SH-SY5Y (cell line): Measurements from ENCODE around the gene TRPM3.

Source experiments
- GATA2 ChIP-seq: IDR thresholded peaks from 2 replicates; pipeline ENCODE4 v1.6.1; 2011; ENCODE audit warnings: mild to moderate bottlenecking, low read depth, low read length
- GATA3 ChIP-seq: IDR thresholded peaks from 2 replicates; pipeline ENCODE4 v1.6.1; 2011; ENCODE audit warnings: low read depth, mild to moderate bottlenecking, low read length, moderate library complexity

TRPM3 gene

GRCh38 chr9:70630971-70631370 is 490.4 kb downstream of the TRPM3 start:
- TF ChIP-seq GATA3, result no peak
- no peak for TF ChIP-seq GATA2

- TF ChIP-seq GATA3, result no peak
- no peak for TF ChIP-seq GATA2
Observed at GRCh38 chr9:70625078-70625477, 496.3 kb downstream of the TRPM3 start.

DNA sequence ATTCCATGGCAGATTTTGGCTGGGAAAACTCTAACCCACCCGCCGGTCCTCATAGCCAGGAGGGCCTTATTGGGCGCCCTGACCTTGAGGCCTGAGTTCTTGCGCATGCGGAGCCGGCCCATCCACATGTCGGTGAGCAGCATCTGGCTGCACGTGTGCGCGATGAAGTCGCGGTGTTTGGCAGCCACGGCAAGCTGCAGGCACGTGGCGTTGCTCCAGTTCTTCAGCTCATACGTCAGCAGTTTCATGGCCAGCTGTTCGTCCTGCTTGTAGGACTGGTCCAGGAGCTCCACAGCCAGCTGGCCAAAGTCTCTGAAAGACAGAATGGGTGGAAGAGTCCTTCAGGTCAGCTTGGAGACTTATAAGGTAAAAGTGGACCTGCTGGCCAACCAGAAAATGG is 502.6 kb downstream of the TRPM3 start:
- TF ChIP-seq GATA3, result no peak
- no peak for TF ChIP-seq GATA2

DNA sequence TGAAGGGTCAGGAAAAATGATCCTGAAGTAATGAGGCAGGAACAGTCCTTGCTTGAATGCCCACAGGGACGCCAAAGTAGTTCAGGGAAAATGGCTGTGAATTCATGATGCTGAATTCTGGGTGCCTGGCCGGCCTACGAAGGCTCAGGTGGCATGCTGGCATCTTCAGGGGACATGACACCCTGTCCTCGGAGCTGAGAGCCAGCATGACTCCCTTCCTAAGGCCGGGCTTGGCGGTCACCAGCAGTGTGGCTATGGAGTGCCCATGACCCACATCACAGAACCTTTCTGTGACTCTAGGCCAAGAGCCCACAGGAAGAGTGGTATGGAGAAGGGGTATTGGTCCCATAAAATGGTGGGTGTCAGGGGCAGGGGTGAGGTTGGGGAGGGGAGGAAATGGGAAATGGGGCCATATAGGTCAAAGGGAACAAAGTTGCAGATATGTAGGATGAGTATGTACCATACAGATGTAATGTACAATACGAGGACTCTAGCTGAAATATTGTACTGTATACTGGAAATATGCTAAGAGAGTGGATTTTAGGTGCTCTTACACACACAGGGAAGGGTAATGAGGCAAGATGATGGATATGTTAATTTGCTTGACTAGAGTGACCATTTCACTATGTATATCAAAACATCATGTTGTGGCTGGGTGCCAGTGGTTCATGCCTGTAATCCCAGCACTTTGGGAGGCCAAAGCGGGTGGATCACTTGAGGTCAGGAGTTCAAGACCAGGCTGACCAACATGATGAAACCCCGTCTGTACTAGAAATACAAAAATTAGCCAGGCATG is 504.2 kb downstream of the TRPM3 start:
- no peak for TF ChIP-seq GATA2
- TF ChIP-seq GATA3, result no peak

DNA sequence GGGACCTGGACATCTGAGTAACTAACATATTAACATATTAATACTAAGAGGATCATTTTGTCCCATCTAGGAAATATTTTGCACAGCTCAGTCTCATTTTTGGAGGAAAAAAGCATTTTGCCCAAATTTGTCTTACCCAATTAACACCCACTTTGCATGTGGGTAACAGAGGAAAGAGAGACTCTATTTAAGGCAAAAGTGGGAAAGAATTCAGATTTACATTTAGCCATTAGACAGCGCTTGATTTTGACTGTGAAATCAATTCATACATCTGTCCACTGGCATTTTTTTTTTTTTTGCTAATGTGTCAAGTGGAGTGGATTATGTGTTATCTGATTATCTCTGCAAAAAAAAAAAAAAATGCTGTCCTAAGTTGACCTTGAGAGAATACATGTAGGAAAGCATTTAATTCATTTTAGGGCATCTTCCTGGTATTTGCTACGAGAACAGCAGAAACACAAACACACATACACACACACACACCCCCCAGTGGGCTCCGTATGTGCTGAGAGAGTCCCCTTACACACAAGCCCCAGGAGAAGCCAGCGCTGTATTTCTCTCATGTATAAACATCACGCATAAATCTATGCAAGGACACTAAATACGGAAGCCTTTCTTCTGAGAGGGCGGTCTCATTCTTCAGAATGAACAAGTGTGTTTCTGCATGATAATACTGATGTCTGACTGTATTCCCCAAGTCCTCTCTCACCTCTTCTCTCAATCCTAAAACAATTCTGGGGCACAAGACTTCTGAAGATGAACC is 505.0 kb downstream of the TRPM3 start:
- peak; percentile 21; the same call in 1 of the 2 replicates for TF ChIP-seq GATA3
- TF ChIP-seq GATA2, result no peak

- no peak for TF ChIP-seq GATA3
- TF ChIP-seq GATA2, result no peak
Observed at GRCh38 chr9:70615464-70616138, 505.8 kb downstream of the TRPM3 start.

DNA sequence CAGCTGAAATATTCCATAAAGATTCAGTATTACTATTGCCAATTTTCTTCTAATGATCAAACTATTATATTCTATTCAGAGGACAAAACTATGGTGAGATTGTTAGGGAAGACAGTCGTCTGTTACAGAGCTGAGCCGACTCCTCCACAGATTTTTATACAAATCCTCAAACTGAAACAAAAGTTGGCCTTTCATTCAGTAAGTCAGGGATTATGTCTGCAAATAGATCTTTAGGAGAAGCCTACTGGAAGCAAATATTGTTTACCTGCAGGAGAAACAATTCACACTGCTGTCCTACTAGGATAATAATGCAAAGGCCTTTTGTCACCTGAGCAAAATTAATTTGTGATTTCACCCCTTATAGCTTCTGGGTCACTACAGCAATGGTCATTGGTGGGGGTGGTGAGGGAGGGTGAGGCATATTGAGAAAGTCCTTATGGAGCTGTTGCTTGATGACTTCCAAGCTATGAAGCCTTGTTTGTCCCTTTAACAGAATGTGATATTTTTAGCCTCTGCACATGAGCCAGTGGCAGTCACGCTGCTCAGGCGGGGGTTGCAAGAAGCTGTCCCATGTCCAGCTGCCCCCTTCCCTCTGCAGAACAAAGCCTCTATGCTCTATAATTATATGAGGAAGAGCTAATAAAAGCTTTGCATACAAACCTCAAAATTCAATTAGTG is 506.5 kb downstream of the TRPM3 start:
- TF ChIP-seq GATA2, result no peak
- no peak for TF ChIP-seq GATA3

GRCh38 chr9:70613024-70613768 is 508.2 kb downstream of the TRPM3 start:
- no peak for TF ChIP-seq GATA3
- no peak for TF ChIP-seq GATA2

DNA sequence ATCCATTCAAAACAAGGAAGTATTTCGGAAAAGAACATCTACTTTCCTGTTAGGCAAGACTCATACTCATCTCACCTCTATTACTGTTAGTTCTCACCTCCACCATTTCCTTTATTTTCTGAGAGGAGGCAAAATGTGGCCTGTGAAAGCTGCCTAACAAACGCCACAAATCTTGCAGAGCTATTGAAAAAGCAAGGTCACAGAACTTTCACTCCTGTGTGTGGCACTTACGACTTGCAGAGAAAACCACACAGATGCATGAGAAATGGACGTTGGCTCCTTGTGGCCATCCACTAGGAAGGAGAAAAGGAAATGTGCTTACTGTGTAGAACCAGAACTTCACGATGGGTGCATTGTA is 511.2 kb downstream of the TRPM3 start:
- TF ChIP-seq GATA2 (no peak), GATA3 (no peak)

GRCh38 chr9:70609542-70610286 is 511.7 kb downstream of the TRPM3 start:
- TF ChIP-seq GATA3 (no peak), GATA2 (no peak)

DNA sequence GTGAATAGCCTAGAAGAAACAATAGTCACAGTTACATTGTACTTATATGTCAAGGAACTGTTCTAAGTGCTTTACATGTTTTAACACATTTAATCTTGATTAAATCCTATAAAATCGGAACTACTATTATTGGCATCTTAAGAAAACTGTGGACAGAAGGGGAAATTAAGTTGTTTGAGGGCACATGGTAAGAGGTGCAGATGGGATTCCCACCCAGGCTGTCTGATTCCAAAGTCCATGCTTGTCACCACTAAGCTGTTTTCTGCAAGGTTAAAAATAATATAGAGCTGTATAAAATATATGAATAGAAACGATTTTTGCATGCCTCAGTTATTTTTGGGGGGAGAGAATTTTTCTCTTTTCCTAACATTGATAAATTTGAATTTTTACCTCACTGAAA is 512.4 kb downstream of the TRPM3 start:
- TF ChIP-seq GATA3 (no peak), GATA2 (no peak)

DNA sequence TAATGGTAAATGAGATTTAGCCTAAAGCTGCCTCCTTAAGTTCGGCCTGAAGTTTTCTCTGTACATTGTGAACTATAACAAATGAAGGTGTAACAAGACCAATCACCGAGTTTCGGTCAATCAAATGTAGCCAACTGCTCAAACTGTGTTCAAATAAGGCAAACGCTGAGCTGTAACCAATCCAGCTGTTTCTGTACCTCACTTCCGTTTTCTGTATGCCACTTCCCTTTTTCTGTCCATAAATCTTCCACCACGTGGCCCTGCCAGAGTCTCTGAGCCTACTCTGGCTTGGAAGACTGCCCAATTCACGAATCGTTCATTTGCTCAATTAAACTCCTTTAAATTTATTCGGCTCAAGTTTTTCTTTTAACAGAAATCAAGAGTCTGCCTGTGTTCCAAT is 513.5 kb downstream of the TRPM3 start:
- no peak for TF ChIP-seq GATA2
- no peak for TF ChIP-seq GATA3

DNA sequence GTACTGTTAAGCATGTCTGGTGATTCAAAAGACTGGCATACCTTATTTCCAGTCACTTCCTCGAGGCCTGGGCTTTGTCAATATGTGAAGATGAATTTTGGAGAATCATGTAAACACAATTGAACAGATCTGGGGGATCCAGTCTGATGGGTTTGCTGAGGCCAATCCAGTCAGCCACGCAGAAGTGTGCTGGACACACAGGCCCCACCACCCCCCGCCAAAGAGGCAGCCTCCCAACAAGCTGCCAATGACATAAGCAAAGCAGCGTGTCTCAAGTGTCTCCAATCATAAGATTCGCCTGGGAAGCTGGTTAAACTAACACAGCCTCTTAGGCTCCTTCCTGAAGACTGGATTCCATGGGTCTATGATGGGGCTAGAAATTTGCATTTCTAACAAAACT is 514.1 kb downstream of the TRPM3 start:
- TF ChIP-seq GATA3, result no peak
